ENCODE measurements around the gene KLK13. TPM values are rescaled to one million over a fixed set of nuclear protein-coding genes. Genes with fewer than 3 reads are reported as not detected.

KLK13 gene
- polyA plus RNA-seq, 1 donor (not counting 4 experiments of a cell fraction or from before 2014, with no cell fraction given) = 2.0 TPM

- DNase-seq (ENCODE audit: low read depth, low spot score) (no peak), FAIRE-seq (no peak)
- TF ChIP-seq EZH2 (IDR thresholded peaks at IDR 0.05; ENCODE audit: low read length) (no peak), CTCF (optimal IDR thresholded peaks at IDR 0.05 in 1 of 3, IDR thresholded peaks at IDR 0.05 in 1 of 3, conservative IDR thresholded peaks at IDR 0.05 in 1 of 3; ENCODE audit: extremely low read depth in 1 of 3, insufficient read depth in 2 of 3, low read length in 3 of 3) (no peak)
- Histone ChIP-seq H3K36me3 (ENCODE audit: control insufficient read depth in 2 of 2, extremely low read depth in 1 of 2, insufficient read depth in 2 of 2, low read length in 2 of 2) (no peaks in the 10 kb centered on the region), H3K4me3 (ENCODE audit: control insufficient read depth in 2 of 3, extremely low read depth in 1 of 3, insufficient read depth in 2 of 3, low read depth in 1 of 3, low read length in 3 of 3) (no peak overlapping the region), H3K9me1 (ENCODE audit: control insufficient read depth, extremely low read depth, insufficient read depth, low read length) (no peaks in the 10 kb centered on the region), H3K79me2 (ENCODE audit: control insufficient read depth, insufficient read depth, low read length) (no peaks in the 10 kb centered on the region), H3K27ac (ENCODE audit: control insufficient read depth, insufficient read depth, low read length) (no peak overlapping the region), H3K9me3 (ENCODE audit: control insufficient read depth, low read depth, low read length) (no peaks in the 10 kb centered on the region), H4K20me1 (ENCODE audit: control insufficient read depth, extremely low read depth, insufficient read depth, low read length) (no peaks in the 10 kb centered on the region), H3K9ac (ENCODE audit: control insufficient read depth, extremely low read depth, insufficient read depth, low read length) (no peak overlapping the region), H3K4me1 (ENCODE audit: control insufficient read depth, extremely low read depth, insufficient read depth, low read length) (no peaks in the 10 kb centered on the region), H3K27me3 (ENCODE audit: control insufficient read depth, extremely low read depth, insufficient read depth, low read length) (peaks cover 8% of the 10 kb centered on the region), H3K4me2 (ENCODE audit: control insufficient read depth, extremely low read depth, insufficient read depth, low read depth, low read length) (no peak overlapping the region), H2AFZ (ENCODE audit: control insufficient read depth, low read length) (no peak overlapping the region)
- dilution Hi-C loops (cut with MboI; ENCODE audit: extremely low pct_ligation_motif_present, low sequenced_read_pairs) = no loop called here
Measured at GRCh38 chr19:51070334-51071094, 5.6 kb upstream of the KLK13 start.

- no peaks in the 10 kb centered on the region for H3K9me3 ChIP-seq (ENCODE audit: control insufficient read depth, low read depth, low read length)
- no peaks in the 10 kb centered on the region for H3K79me2 ChIP-seq (ENCODE audit: control insufficient read depth, insufficient read depth, low read length)
- H2AFZ ChIP-seq (ENCODE audit: control insufficient read depth, low read length) = no peak overlapping the region
- no peak overlapping the region for H3K27ac ChIP-seq (ENCODE audit: control insufficient read depth, insufficient read depth, low read length)
- no peak for DNase-seq (ENCODE audit: low read depth, low spot score)
- no peaks in the 10 kb centered on the region for H3K9me1 ChIP-seq (ENCODE audit: control insufficient read depth, extremely low read depth, insufficient read depth, low read length)
- no peaks in the 10 kb centered on the region for H3K36me3 ChIP-seq (ENCODE audit: control insufficient read depth in 2 of 2, extremely low read depth in 1 of 2, insufficient read depth in 2 of 2, low read length in 2 of 2)
- no peak overlapping the region for H3K4me3 ChIP-seq (ENCODE audit: control insufficient read depth in 2 of 3, extremely low read depth in 1 of 3, insufficient read depth in 2 of 3, low read depth in 1 of 3, low read length in 3 of 3)
- H3K4me1 ChIP-seq (ENCODE audit: control insufficient read depth, extremely low read depth, insufficient read depth, low read length) = peaks cover 3% of the 10 kb centered on the region
- no peak for FAIRE-seq
- peaks cover 18% of the 10 kb centered on the region for H3K27me3 ChIP-seq (ENCODE audit: control insufficient read depth, extremely low read depth, insufficient read depth, low read length)
- dilution Hi-C loops (cut with MboI; ENCODE audit: extremely low pct_ligation_motif_present, low sequenced_read_pairs) = no loop called here
- no peak overlapping the region for H3K9ac ChIP-seq (ENCODE audit: control insufficient read depth, extremely low read depth, insufficient read depth, low read length)
- no peaks in the 10 kb centered on the region for H4K20me1 ChIP-seq (ENCODE audit: control insufficient read depth, extremely low read depth, insufficient read depth, low read length)
- TF ChIP-seq CTCF (optimal IDR thresholded peaks at IDR 0.05 in 1 of 3, IDR thresholded peaks at IDR 0.05 in 1 of 3, conservative IDR thresholded peaks at IDR 0.05 in 1 of 3; ENCODE audit: extremely low read depth in 1 of 3, insufficient read depth in 2 of 3, low read length in 3 of 3) (no peak), EZH2 (IDR thresholded peaks at IDR 0.05; ENCODE audit: low read length) (no peak)
- no peak overlapping the region for H3K4me2 ChIP-seq (ENCODE audit: control insufficient read depth, extremely low read depth, insufficient read depth, low read depth, low read length)
Measured at GRCh38 chr19:51066393-51067186, 1.7 kb upstream of the KLK13 start.

Data from keratinocyte (primary cell).